TTC549 (cell line): ENCODE measurements around the gene PADI2.

Experiments used
- FAIRE-seq: peaks from 2 replicates; lab custom pipeline; 2012; peaks lifted over from hg19 to GRCh38; lab: Jason Lieb, UNC

The PADI2 gene

GRCh38 chr1:17112496-17113236 is 6.6 kb downstream of the PADI2 start:
- no peak for FAIRE-seq

DNA sequence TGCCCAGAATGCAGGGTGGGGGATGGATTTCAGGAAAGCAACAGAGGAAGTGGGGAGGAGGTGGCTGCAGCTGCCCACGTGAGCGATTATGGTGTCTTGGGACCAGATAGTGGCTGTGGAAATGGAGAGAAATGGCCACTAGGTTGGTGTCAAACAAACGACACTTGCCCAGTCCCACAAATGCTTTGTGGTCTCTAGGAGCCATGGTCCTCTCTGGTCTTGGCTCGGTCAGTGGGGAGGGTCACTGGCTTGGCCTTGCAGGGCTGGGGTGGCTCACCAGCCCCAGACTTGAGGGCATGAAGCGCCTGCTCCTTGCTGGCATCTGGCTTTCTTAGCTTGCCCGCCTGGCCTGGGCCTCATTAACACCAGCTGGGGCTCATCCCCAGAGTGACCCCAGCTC is 7.2 kb downstream of the PADI2 start:
- no peak for FAIRE-seq

DNA sequence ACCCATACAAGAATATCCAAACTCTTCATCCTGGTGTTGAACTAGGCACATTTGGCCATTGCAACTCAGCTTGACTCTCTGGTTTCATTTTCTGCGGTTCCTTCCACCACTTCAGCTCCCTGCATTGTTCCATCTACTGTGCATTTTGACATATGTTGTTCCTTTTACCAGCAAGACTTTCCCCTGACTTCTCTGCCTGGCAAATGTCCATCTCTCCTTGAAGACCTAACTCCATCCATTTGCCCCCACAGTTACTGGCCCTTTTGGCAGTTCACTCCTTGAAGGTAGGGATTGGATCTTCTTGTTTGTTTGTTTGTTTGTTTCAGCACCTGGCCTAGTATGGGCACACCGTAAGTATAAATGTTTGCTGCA is 8.7 kb downstream of the PADI2 start:
- no peak for FAIRE-seq

DNA sequence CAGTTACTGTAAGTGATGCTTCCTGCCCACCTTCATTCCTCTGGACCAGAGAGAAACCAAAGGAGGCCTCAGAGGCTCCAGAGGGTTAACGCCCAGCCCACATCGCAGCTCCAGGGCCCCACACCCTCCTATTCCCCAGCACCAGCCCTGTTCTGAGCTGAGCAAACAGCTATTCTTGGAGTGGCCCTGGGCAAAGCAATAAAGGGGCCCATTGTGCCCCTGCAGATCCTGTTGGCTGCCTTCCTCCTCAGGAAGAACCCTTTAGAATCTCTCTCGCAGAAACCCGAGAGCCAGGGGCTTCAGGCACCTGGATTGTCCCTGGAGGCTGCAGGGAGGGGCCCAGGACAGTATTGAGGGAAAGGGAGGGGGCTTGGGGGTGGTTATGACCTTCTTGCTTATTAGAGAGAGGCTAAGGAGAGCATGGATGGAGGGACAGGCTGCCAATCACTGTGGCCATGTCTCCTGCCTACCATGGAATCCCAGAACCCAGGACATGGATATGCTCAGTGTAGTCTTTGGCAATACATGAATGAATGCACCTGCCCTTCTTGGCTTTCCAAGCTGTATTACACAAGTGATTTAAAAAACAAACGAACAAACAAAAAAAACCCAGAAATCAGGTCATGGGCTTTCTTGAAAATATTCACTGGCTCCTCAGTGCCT is 9.2 kb downstream of the PADI2 start:
- no peak for FAIRE-seq

DNA sequence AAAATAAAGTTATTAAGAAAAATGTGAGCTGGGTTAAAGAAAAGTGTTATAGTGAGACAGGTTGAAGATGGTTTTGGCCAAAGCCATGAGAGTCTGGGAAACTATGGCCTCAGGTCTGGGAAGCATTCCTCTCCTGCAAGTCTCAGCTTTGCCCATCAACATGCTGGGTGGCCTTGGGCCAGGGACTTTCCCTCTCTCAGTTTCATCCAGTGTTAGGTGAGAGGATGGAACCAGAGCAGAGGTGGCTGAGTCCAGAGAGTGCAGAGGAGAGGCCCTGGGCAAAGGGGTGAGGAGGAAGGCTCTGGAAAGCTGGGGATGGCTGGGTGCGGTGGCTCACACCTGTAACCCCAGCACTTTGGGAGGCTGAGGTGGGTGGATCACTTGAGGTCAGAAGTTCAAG is 10.5 kb downstream of the PADI2 start:
- FAIRE-seq, result no peak

DNA sequence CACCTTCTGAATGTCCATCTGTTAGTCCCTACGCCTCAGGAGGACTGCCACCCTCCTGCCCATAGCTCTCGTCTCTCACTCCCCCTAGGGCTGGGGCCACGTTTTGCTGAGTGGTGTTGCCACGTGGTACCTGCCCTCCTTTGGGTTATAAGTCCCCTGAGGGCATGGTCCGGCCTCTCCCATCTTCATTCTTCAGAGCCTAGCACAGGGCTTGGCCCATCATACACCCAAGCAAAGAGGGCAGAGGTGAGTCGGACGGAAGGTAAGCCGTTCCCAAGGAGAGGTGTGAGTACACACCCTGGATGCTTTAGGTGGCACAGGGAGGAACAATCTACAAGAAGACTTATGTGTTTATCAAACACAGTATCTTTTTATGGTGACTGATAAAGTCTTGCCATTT is 10.9 kb downstream of the PADI2 start:
- FAIRE-seq, result no peak

DNA sequence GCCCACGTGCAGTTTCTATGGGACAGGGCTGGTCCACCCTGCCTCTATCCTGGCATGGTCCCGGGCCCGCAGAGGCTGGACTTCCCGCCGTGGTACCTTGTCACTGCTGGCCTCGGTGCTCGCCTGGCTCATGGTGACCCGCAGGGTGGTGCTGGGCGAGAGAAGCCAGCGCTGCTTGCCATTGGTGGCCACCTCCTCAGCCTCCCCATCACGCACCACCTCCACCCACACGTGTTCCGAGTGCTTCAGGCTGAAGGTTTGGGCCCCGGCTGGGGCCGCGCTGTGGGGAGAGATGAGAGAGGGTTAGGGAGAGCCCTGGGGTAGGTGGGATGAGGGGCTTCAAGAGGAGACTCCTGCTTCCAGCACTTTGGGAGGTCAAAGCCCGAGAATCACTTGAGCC is 14.5 kb downstream of the PADI2 start:
- FAIRE-seq, result no peak

DNA sequence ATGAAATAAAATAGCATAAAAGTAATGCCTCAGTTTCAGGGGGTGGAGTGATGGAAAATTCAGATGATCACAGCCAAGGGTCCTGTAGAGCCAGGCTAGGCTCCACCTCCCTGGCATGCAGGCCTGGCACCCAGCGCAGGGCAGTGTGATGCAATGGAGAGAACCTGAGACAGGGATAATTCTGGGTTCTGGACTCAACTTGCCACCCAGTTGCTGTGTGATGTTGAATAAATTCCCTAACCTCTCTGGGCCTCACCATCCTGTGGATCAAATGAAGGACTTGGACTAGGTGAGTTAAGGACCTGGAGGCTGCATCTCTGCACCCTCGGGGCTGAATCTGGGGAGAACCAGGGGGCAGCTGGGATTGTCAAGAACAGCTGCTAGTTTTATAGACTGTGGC is 17.0 kb downstream of the PADI2 start:
- no peak for FAIRE-seq

- no peak for FAIRE-seq
Observed at GRCh38 chr1:17101261-17101660, 18.0 kb downstream of the PADI2 start.

DNA sequence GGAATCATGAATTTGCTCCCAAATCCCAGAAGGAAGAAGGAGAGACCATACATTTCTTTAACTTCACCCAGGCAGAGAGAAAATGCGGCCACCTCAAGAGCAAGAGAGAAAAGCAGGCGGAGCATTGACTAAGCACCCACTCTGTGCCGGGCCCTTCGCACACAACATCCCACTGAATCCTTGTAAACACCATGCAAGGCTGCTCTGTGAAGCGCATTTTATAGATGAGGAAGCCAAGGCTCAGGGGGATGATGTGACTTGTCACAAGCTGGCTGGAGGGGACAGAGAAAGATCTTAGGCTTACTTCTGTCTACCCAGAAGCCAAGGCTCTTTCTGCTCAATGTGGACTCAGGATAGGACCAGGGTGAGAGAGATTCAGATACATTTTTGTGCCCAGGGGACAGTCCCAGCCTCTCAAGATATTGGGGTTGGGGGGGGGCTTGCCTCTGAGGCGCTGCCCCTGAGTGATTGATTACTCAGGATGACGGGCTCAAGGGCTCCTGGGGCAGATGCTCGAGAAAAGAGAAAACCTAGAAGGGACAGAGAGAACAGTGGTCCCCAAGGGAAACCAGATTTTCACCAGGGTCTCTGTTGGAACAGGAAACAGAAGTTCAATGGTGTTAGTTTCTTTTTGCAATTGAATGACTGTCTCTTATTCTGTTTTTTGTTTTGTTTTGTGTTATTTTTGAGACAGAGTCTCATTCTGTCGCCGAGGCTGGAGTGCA is 19.5 kb downstream of the PADI2 start:
- FAIRE-seq, result no peak

- FAIRE-seq, result no peak
Observed at GRCh38 chr1:17098446-17099317, 20.6 kb downstream of the PADI2 start.

DNA sequence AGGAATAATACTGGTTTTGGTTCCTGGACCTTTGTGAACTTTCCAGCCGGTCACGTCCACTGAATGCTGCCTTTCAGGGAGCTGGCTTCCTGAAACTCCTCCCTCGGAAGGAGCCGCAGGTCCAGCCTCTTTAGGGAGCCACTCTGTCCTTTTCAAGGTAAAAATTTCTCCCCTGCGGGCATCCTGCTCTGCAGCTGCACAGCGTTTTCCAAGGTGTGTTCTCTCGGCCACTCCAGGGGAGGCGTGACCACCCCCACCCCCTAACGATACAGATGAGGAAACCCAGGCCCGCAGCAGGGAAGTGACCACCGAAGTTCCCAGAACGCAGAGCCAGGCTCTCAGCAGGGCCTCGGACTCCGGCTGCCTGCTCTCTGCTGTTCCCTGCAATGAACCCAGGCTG is 21.5 kb downstream of the PADI2 start:
- no peak for FAIRE-seq

GRCh38 chr1:17097147-17097546 is 22.1 kb downstream of the PADI2 start:
- no peak for FAIRE-seq

GRCh38 chr1:17096584-17096983 is 22.7 kb downstream of the PADI2 start:
- FAIRE-seq, result no peak

GRCh38 chr1:17095141-17095540 is 24.1 kb downstream of the PADI2 start:
- FAIRE-seq, result no peak

DNA sequence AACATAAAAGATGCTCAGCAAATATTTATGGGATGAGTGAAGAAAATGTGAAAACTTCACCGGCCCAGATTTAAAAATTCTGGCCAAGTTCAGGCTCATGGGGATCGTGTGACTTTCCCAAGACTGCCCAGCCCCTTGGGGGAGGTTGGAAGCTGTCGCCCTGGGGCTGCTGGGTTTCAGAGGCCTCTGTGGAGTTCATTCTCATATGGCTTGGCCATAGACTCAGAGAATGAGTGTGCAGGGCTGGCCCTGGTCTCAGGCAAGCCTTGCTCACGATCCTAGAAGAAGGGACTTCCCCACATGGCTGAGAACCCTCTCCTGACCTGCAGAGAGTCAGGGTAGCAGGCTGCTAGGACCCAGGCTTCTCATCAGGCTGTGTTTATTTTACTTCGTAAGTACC is 24.6 kb downstream of the PADI2 start:
- FAIRE-seq, result no peak

DNA sequence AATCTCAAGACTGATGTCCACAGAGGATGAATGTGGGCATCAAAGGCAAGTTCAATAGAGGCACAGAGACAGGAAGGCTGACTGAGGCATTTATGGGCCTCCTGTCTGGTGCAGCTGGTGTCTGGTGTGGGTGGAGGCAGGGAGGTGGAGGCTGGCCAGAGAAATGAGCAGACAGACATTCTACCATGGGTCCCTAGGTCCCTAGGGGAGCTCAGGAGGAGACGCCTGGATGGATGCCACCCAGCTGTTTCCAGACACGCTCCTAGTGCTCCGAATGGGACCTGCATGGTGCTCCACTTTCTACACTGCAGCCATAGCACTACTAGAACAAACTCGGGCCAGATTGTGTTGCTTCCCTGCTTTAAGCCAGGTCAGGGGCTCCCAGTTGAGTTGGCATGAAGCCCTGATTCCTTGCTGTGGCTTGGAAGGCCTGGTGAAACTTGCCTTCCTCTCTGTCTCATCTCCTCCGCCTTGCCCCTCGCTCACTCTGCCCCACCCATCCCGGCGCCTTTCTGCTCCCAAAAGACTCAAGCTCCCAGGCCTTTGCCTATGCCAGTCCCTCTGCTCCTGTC is 25.3 kb downstream of the PADI2 start:
- FAIRE-seq, result no peak

DNA sequence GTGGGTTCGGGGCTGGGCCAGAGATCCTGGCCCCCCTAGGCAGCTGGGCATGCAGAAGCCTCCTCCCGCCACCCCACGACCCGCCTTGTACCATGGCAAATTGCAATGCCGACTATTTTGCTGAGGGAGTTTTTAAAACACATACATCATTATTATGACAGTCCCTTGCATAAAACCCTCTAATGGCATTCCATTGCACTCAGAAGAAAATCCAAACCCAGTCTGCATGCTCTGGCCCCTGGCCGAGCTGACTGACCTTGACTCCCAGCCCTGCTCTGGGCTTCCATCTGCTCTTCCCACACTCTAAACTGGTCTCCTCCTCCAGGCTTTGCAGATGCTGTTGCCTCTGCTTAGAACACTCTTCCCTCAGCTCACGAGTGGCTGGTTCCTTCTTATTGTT is 28.0 kb downstream of the PADI2 start:
- no peak for FAIRE-seq

- no peak for FAIRE-seq
Observed at GRCh38 chr1:17089506-17089905, 29.7 kb downstream of the PADI2 start.

- no peak for FAIRE-seq
Observed at GRCh38 chr1:17086751-17087150, 32.5 kb downstream of the PADI2 start.

DNA sequence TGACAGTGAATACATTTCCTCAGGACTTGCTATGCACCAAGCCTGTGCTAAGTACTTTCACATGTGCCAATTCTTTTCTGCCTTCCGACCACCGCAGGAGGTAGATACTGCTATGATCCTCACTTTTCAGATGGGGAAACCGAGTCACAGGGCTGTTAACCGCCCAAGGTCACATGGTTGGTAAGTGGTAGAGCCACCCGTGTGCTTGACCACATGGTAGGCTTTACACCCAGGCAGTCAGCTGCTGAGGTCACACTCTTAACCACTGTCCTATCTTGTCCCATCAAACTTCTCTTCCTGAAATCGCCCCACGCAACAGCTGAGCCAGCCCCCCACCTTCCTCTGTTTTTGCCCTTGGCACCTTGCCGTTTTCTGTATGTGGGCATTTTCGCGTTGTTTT is 34.5 kb downstream of the PADI2 start:
- no peak for FAIRE-seq

- FAIRE-seq, result no peak
Observed at GRCh38 chr1:17082761-17083160, 36.5 kb downstream of the PADI2 start.
